Stimulated activated CD4-positive, alpha-beta T cell treated with anti-CD3 and anti-CD28 coated beads, Interleukin-2, amount 100 ng/mL, for 48 hours (primary cell): Measurements from ENCODE around the gene TNS4.

Experiments
- DNase-seq, 2 donors: peaks; one replicate each; pipeline ENCODE4 v3.0.0-alpha.2; 2020

The TNS4 gene

DNA sequence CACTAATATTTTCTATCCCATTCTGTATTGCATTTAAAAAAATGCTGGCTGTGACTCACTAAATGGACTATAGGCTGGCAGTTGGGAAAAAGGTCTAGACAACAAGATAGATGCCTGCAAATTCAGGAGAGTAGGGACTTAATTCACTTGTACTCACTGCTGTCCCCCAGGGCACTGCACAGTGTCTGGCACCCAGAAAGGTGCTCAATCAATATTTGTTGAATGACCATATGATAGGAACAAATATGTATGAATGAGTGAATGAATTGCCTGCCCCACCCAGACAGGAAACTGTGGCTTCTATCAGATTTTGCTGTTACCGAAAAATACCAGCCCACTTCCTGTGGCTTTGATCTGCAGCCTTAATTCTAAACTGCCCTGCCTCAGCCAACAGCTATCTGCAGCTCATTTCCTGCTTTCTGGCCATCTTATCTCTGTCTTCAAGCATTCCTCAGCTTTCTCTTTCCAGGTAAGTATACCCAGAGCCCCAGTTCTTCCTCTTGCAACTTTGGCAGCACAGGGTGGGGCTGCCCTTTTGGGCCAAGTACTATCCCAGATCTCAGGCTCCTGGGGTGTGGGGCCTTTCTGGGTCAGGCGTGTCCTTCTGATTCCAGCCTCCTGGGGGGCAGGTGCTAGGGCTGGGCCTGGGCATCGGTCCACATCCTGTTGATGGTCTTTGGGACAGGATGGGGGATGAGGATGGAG is 15.3 kb upstream of the TNS4 start:
- peak; percentile 45 to 53 for DNase-seq

DNA sequence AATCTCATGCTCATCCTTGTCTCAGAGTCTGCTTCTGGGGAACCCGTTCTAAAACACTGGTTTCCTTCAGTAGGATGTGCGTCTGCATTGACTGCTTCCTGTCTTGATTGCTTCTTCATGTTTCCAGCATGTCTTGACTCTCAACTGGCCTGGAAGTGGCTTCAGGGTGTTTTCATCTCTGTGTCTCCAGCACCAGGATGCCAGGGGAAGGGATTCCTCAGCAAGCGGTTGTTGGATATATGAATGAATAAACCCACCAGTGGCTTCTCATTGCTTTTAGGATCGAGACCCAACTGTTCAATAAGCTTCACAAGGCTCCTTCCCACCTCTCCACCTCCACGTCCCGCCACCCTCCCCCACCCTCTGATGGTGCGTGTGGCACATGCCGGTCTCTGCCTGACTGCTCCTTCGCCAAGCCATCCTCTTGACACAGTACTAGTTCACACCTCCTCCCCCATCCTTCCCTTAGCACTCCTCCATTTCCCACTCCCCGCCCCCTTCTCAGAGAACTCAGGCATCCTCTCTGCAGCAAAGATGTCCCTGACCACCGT is 14.1 kb upstream of the TNS4 start:
- no peak for DNase-seq

DNA sequence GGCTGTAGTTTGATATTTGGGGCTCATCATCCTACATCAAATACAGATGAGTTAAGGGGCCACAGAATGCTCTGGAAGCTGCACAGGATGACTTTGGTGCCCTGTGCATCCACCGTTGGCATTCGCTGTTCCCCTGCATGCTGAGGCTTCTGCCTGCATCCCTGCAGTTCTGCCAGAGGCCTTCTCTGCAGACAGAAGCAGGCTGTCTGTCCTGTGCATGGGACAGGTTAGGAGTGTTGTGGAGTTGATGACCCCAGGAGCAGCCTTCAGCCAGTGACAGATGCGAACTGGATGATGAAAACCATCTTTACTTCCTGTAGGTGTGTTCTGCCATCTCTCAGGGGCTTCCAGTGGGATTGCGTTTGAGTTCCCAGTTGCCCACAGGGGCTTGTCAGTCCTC is 13.6 kb upstream of the TNS4 start:
- no peak for DNase-seq

- DNase-seq: no peak
Observed at GRCh38 chr17:40514013-40514875, 12.8 kb upstream of the TNS4 start.

GRCh38 chr17:40511667-40512220 is 10.3 kb upstream of the TNS4 start:
- DNase-seq: no peak

DNA sequence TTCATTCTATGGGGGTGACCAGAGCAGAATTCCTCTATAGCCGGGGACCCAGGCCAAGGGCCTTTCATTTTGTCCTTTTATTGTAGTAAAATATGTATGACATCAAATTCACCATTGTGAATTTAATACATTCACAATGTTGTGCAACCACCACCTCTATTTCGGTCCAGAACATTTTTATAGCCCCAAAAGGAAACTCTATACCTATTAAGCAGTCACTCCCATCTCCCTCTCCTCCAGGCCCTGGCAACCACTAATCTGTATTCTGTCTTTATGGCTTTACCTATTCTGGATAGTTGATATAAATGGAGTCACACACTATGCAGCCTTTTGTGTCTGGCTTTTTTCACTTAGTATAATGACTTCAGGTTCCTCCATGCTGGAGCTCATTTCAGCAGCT is 9.7 kb upstream of the TNS4 start:
- DNase-seq: no peak

GRCh38 chr17:40510328-40510648 is 8.9 kb upstream of the TNS4 start:
- no peak for DNase-seq

GRCh38 chr17:40509626-40510327 is 8.4 kb upstream of the TNS4 start:
- no peak for DNase-seq

- DNase-seq: no peak
Observed at GRCh38 chr17:40506786-40507185, 5.4 kb upstream of the TNS4 start.

DNA sequence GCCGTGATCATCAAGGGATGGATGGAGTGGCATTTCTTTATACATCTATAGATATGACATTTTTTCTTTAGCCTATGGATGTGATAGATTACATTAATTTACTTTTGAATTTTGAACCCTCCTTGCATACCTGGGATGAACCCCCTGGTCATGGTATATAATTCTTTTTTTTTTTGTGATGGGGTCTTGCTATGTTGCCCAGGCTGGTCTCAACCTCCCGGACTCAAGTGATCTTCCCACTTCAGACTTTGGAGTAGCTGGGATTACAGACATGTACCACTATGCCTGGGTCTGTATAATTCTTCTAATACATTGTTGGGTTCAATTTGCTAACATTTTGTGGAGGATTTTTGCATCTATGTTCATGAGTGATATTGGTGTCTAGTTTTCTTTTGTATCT is 1.7 kb upstream of the TNS4 start:
- no peak for DNase-seq

GRCh38 chr17:40502716-40503115 is 1.3 kb upstream of the TNS4 start:
- DNase-seq: no peak

DNA sequence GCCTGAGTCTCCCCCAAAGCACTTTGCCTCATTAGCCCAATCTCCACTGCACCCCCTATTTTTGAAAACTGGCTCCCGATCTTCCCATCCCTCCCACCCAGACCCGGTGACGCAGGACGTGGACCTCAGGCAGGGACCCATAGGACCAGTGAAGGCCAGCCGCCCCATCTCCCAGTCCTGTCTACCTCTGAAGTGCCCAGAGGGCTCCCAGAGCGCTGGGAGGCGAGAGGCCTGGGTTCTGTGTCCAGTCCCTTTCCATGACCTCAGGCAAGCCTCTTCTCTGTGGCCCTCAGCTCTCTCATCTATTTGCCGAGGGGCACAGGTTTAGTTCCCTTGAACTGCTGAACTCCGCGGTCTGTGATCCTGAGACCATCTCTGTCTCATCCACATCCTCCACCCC is 714 bp downstream of the TNS4 start:
- DNase-seq: no peak

- DNase-seq: no peak
Observed at GRCh38 chr17:40500190-40500589, 1.2 kb downstream of the TNS4 start.

DNA sequence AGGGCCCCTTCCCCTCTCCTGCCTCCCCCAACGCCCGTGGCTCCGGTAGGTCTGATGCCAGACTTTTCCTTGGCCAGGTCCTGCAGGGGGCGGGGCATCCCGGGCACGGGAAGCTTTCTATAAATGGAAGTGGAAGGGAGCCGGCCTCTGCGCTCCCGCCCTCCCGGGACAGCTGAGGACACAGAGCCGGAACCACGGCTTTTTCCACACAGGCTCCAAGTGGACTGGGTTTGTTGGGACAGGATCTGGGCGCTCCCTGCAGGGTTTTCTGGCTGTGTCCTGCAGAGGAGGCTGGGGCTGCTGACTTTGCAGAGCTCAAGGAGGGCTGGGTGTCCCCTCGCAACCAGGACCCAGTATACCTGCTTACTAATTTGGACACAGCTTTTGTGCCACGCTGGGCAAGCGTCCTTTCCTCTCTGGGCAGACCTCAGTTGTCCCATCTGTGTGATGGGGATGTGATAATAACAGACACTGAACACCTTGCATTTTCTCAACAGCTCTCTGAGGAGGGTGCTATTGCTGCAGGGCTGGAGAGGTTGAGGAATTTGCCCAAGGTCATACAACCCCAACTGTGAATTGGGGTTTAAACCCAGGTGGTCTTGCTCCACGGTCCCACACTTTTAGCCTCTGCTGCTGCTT is 1.8 kb downstream of the TNS4 start:
- no peak for DNase-seq

DNA sequence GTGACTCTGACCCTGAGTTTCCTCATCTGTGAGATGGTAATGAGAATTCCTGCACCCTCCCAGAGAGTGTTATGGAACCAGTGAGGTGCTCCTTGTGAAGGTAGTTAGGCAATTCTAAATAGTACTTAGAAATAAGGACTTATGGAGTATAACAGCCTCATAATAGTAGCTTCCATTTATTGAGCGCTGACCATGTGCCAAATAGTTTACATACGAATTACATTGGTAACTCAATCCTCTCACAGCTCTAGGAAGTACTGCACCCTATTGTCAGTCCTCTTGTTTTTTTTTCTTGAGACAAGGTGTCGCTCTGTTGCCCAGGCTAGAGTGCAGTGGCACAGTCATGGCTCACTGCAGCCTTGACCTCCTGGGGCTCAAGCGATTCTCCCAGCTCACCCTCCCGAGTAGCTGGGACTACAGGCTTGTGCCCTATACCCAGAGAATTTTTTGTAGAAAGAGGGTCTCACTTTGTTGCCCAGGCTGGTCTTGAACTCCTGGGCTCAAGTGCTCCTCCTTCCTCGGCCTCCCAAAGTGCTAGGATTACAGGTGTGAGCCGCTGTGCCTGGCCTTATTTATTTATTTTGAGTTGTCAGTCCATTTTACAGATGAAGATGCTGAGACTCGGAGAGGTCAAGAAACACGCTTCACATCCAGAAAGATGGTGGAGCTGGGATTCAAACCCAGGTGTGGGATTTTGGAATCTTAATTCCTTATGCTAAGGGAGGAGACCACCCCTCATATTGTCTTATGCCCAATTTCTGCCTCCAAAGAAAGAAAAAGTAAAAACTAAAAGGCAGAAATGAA is 2.9 kb downstream of the TNS4 start:
- no peak for DNase-seq

GRCh38 chr17:40497695-40498094 is 3.7 kb downstream of the TNS4 start:
- DNase-seq: no peak

- DNase-seq: no peak
Observed at GRCh38 chr17:40496634-40497420, 4.6 kb downstream of the TNS4 start.

GRCh38 chr17:40496170-40496569 is 5.3 kb downstream of the TNS4 start:
- DNase-seq: no peak

DNA sequence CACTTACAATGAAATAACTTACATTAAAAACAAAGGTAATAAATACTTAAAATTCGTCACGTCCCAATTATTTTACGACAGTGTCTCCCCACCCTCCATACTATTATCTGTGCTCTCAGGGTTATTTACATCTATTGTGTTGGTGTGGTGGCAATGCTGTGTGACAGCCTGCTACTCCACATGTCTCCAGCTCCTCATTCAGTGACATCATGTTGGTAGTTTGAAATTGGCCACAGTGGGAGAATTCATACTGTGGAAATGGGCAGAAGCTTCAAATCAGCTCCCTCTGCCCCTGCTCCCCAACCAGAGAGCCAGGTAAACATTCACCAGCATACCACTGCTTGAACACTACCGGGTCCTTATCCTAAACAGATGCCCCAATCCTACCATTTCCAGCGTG is 6.3 kb downstream of the TNS4 start:
- DNase-seq: no peak

GRCh38 chr17:40493697-40494096 is 7.7 kb downstream of the TNS4 start:
- DNase-seq: no peak

- no peak for DNase-seq
Observed at GRCh38 chr17:40491486-40491885, 9.9 kb downstream of the TNS4 start.
